Renal pelvis (tissue), 4 donors: ENCODE measurements around the gene AHCYL1. TPM values are rescaled to one million over a fixed set of nuclear protein-coding genes. Genes with fewer than 3 reads are reported as not detected.

ENCODE experiments used
- DNase-seq: peaks from one replicate; pipeline ENCODE4 v3.0.0-alpha.2; 2013
- polyA plus RNA-seq, 3 donors: library from polyadenylated mRNA; unstranded; fragments of 120-200 nt; gene quantifications; one replicate each; pipeline ENCODE4 v1.2.1, GENCODE V29; 2013; ENCODE audit not compliant: insufficient read length in 3 of 3

The AHCYL1 gene
- polyA plus RNA-seq, 3 donors: 103 to 119 (median 108) TPM

- DNase-seq: no peak
Measured at GRCh38 chr1:110033421-110033820, 48.9 kb downstream of the AHCYL1 start.

GRCh38 chr1:110034040-110034450, 49.5 kb downstream of the AHCYL1 start:
- no peak for DNase-seq

- DNase-seq: peak; percentile 97
Measured at GRCh38 chr1:110034451-110035235, 50.1 kb downstream of the AHCYL1 start, which contains the start of gene STRIP1. STRIP1 (plus strand) TSS chr1:110034624; CDS start chr1:110034638, 14 bp downstream.

GRCh38 chr1:110035236-110035752, 50.7 kb downstream of the AHCYL1 start:
- DNase-seq: peak; percentile 10

GRCh38 chr1:110038271-110038670, 53.7 kb downstream of the AHCYL1 start:
- no peak for DNase-seq

GRCh38 chr1:110039641-110040040, 55.1 kb downstream of the AHCYL1 start:
- no peak for DNase-seq

- no peak for DNase-seq
Measured at GRCh38 chr1:110040548-110040947, 56.0 kb downstream of the AHCYL1 start.

GRCh38 chr1:110043016-110043415, 58.5 kb downstream of the AHCYL1 start:
- DNase-seq: no peak

- no peak for DNase-seq
Measured at GRCh38 chr1:110047463-110047862, 62.9 kb downstream of the AHCYL1 start.

GRCh38 chr1:110048240-110048639, 63.7 kb downstream of the AHCYL1 start:
- no peak for DNase-seq

- no peak for DNase-seq
Measured at GRCh38 chr1:110048923-110049601, 64.5 kb downstream of the AHCYL1 start.

GRCh38 chr1:110049801-110050601, 65.4 kb downstream of the AHCYL1 start:
- no peak for DNase-seq

GRCh38 chr1:110050602-110051261, 66.2 kb downstream of the AHCYL1 start:
- no peak for DNase-seq

GRCh38 chr1:110051262-110051648, 66.7 kb downstream of the AHCYL1 start:
- no peak for DNase-seq

GRCh38 chr1:110053552-110054428, 69.2 kb downstream of the AHCYL1 start:
- DNase-seq: no peak

GRCh38 chr1:110055493-110056284, 71.1 kb downstream of the AHCYL1 start:
- DNase-seq: no peak

GRCh38 chr1:110056285-110056683, 71.7 kb downstream of the AHCYL1 start:
- DNase-seq: no peak

- no peak for DNase-seq
Measured at GRCh38 chr1:110056776-110057175, 72.2 kb downstream of the AHCYL1 start.

- DNase-seq: no peak
Measured at GRCh38 chr1:110057963-110058518, 73.5 kb downstream of the AHCYL1 start.
